Measurements from ENCODE around the gene HES2.
"Not testable (repeated sequence)": the region's sequence is repeated elsewhere in the genome, so short reads cannot be mapped to it uniquely, and the experiment has no call there.

The HES2 gene

DNA sequence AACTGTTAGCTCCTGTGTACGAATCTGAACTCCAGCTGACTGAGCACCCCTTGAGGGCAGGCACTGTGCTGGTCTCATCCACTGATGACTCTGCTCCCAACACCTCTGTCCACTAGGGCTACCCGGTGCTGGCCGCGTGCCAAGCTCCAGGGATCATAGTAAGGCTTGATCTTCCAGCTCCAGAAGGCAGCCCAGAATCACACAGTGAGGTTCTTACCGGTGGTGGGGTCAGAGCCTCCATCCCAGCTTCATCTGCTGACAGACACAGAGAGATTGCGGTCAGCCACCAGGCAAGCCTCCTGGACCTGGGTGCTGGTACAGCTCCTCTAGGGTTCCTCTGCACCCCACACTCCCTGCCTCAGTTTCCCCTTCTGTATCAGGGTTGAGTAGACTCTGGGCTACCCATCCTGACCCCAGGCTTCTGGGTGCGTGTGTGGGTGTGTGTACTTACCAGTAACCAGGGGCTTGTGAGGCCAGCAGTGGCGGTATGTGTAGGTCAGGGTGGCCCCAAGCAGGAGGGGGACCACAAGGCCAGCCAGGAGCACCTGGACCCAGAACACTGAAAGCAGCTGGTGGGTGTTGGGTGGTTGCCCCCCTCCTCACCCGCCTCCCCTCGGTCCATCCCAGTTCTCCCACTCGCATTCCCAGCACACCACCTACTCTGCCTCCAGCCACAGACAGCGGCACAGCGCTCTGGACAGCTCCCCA lies 42.8 kb upstream of the HES2 start:
- H3K4me1 ChIP-seq (ENCODE audit: insufficient read depth, low read length): peaks cover 4% of the 10 kb centered on the region; the same call in 1 of the 2 replicates
- no peak overlapping the region for H3K9ac ChIP-seq (ENCODE audit: low read depth, low read length)
- H3K27me3 ChIP-seq (ENCODE audit: insufficient read depth, low read length): peaks cover 17% of the 10 kb centered on the region; the same call in 1 of the 2 replicates
- H3K27ac ChIP-seq (ENCODE audit: low read length): no peak overlapping the region
- no peak overlapping the region for H3K4me3 ChIP-seq (ENCODE audit: low read length)
- peaks cover 6% of the 10 kb centered on the region; the same call in 1 of the 2 replicates for H3K36me3 ChIP-seq (ENCODE audit: insufficient read depth, low read depth, low read length)
- no peaks in the 10 kb centered on the region for H3K9me3 ChIP-seq (ENCODE audit: insufficient read depth, low read depth, low read length)

DNA sequence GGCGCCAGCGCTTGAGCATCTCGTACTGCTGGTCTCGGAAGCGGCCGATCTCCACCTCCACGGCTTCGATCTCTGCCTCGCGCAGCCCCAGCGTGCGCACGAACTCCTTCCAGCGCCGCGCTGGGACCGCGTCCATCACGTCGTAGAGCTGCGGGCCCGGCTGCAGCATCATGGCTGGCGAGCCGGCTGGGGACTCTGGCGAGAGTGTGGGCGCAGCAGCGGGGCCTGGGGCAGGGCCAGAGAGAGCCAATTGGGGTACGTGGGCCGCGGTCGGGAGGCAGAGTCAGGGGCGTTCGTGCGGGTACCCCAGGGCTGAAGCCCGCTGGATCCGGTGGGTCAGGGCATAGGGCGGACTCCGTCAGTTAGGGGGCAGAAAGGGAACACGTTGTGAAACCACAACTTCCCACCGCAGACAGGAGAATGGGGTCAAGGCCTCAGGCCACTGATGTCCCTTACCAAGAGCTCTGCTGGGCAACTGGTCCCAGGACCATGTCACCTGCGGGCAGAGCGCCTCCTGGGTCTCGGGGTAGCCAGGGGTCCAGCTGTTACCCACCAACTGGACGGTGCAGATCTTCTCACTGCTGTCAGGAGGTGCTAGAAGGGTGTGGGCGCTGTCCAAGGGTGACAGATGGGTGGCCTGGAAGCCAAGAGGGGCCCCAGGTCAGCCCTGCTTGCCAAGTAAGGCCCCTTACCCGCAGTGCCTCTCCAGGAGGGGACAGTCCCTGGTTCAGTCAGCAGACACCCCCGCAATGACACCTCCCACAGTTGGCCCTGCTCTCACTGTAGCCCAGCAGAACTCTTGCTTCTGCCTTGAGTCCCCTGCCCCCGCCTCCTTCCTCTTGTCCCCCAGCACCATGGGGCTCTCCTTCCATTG lies 42.1 kb upstream of the HES2 start:
- H3K9me3 ChIP-seq (ENCODE audit: insufficient read depth, low read depth, low read length): no peaks in the 10 kb centered on the region
- no peak overlapping the region for H3K4me3 ChIP-seq (ENCODE audit: low read length)
- no peak overlapping the region for H3K9ac ChIP-seq (ENCODE audit: low read depth, low read length)
- H3K36me3 ChIP-seq (ENCODE audit: insufficient read depth, low read depth, low read length): peaks cover 6% of the 10 kb centered on the region; the same call in 1 of the 2 replicates
- H3K4me1 ChIP-seq (ENCODE audit: insufficient read depth, low read length): peaks cover 4% of the 10 kb centered on the region; the same call in 1 of the 2 replicates
- H3K27me3 ChIP-seq (ENCODE audit: insufficient read depth, low read length): peaks cover 16% of the 10 kb centered on the region
- no peak overlapping the region for H3K27ac ChIP-seq (ENCODE audit: low read length)

DNA sequence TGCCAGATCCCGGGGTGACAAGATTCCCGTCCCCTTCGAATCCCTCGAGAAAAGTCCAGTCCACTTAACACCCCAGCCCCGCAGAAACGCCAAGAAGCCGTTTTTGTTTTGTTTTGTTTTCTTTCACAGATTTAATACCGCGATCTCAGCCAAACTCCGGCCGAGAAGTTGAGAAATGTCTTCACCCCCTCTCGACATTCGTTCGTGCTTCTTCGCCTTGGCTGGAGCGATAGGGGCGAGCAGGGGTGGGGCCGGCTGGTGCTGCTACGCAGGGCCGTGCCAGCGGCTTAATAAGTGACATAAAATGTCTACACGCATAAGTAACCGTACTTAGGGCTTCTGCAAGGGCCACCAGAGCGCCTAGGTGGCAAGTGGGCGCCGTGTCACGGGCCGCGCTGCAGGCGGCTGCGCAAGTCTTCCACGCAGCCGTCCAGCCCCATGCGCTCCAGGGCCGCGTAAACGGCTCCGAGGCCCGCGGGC lies 41.4 kb upstream of the HES2 start:
- Histone ChIP-seq H3K9me3 (ENCODE audit: insufficient read depth, low read depth, low read length) (no peaks in the 10 kb centered on the region), H3K4me1 (ENCODE audit: insufficient read depth, low read length) (peaks cover 4% of the 10 kb centered on the region; the same call in 1 of the 2 replicates), H3K4me3 (ENCODE audit: low read length) (no peak overlapping the region), H3K9ac (ENCODE audit: low read depth, low read length) (no peak overlapping the region; the same call in 1 of the 2 replicates), H3K36me3 (ENCODE audit: insufficient read depth, low read depth, low read length) (peaks cover 6% of the 10 kb centered on the region; the same call in 1 of the 2 replicates), H3K27ac (ENCODE audit: low read length) (no peak overlapping the region), H3K27me3 (ENCODE audit: insufficient read depth, low read length) (peaks cover 16% of the 10 kb centered on the region)

DNA sequence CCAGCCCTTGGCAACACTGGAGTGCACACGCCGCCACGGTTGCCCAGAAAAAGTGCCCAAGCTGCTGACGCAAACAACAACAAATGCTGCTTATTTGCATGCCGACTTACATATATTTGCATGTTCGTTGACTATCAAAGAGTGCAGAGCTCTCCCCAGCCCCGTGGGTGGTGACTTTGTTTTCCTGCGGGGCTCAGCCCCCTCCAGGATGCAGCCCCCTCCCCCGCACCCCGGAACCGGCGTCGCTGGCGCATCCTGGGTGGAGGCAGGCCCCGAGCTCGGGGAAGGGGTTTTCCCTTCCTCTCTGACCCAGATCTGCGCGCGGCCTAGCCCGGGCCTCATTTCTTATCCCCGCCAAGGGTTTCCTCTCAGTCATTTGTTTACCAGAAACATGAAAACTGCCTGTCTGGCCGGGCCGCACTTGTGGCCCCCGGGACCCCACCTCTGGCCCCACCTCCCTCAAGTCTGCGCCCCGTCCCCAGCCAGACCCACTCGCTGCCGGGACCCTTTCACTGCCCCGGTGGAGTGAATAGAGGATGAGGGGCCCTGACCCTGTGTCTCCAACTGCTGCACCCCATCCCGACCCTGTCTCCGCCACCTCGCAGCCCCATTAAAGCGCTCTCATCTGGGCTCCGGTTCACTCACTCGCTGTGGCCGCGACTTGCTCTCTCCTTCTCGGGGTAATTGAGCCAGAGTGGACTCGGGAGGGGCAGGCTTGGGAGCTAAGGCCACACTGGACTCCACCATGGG lies 40.8 kb upstream of the HES2 start:
- Histone ChIP-seq H3K27ac (ENCODE audit: low read length) (no peak overlapping the region), H3K27me3 (ENCODE audit: insufficient read depth, low read length) (peaks cover 17% of the 10 kb centered on the region), H3K4me3 (ENCODE audit: low read length) (peak overlapping the region; percentile 54; the same call in 1 of the 2 replicates), H3K9me3 (ENCODE audit: insufficient read depth, low read depth, low read length) (no peaks in the 10 kb centered on the region), H3K9ac (ENCODE audit: low read depth, low read length) (no peak overlapping the region; the same call in 1 of the 2 replicates), H3K4me1 (ENCODE audit: insufficient read depth, low read length) (peaks cover 4% of the 10 kb centered on the region; the same call in 1 of the 2 replicates), H3K36me3 (ENCODE audit: insufficient read depth, low read depth, low read length) (peaks cover 6% of the 10 kb centered on the region; the same call in 1 of the 2 replicates)

DNA sequence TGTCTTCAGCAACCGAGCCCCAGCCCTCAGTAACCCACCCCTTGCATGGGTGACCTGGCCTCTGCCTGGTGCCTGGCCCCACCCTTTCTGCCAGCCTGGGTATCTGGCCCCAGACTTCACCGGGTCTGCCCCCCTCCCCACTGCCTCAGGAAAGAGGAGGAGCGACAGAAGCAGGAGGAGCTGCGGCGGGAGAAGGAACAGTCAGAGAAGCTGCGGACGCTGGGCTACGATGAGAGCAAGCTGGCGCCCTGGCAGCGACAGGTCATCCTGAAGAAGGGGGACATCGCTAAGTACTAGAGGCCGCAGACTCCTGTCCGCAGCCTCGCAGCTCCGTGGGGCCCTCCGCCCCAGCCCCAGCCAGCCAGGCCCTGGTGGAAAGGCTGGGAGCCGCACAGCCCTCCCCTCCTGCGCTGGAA lies 40.1 kb upstream of the HES2 start:
- H3K9ac ChIP-seq (ENCODE audit: low read depth, low read length): no peak overlapping the region; the same call in 1 of the 2 replicates

DNA sequence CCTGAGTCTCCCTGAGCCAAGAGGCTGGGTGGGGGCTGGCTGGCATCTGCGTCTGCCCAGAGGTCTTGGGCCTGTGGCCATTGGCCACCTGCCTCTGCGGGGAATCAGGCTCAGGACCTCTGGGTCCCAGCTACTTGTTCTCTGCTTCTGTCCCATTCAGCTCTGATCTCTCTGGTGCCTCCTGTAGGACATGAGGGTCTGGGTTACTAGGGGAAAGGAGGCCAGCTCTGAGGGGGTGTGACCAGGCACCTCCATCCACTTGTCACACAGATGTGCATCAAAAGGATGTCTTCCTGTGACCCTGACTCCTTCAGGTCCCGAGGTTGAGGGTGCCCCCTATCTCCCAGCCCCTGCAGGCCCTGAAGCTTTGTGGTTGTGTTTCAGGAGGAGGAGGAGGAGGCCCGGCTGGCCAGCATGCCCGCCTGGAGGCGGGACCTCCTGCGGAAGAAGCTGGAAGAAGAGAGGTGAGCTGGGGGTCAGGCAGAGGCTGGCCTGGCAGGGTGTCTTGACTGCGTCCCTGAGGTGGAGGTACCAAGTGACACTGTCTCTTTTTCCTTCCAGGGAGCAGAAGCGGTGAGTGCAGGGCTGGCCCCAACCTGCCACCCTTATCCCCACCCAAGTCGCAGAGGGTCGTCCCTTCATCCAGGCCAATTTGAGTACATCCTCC lies 37.2 kb upstream of the HES2 start:
- no peak overlapping the region for H3K9ac ChIP-seq (ENCODE audit: low read depth, low read length)
- H3K27me3 ChIP-seq (ENCODE audit: insufficient read depth, low read length): peaks cover 47% of the 10 kb centered on the region
- H3K27ac ChIP-seq (ENCODE audit: low read length): no peak overlapping the region
- no peak overlapping the region for H3K4me3 ChIP-seq (ENCODE audit: low read length)
- no peaks in the 10 kb centered on the region for H3K9me3 ChIP-seq (ENCODE audit: insufficient read depth, low read depth, low read length)
- H3K4me1 ChIP-seq (ENCODE audit: insufficient read depth, low read length): peaks cover 4% of the 10 kb centered on the region; the same call in 1 of the 2 replicates
- H3K36me3 ChIP-seq (ENCODE audit: insufficient read depth, low read depth, low read length): no peaks in the 10 kb centered on the region

More for the DNA sequence above, 40.1 kb upstream of the HES2 start:
- Histone ChIP-seq H3K36me3 (ENCODE audit: insufficient read depth, low read depth, low read length) (peaks cover 6% of the 10 kb centered on the region; the same call in 1 of the 2 replicates), H3K9me3 (ENCODE audit: insufficient read depth, low read depth, low read length) (no peaks in the 10 kb centered on the region), H3K27ac (ENCODE audit: low read length) (no peak overlapping the region), H3K4me3 (ENCODE audit: low read length) (peak overlapping the region; percentile 54; the same call in 1 of the 2 replicates), H3K27me3 (ENCODE audit: insufficient read depth, low read length) (peaks cover 21% of the 10 kb centered on the region), H3K4me1 (ENCODE audit: insufficient read depth, low read length) (peaks cover 4% of the 10 kb centered on the region; the same call in 1 of the 2 replicates)

DNA sequence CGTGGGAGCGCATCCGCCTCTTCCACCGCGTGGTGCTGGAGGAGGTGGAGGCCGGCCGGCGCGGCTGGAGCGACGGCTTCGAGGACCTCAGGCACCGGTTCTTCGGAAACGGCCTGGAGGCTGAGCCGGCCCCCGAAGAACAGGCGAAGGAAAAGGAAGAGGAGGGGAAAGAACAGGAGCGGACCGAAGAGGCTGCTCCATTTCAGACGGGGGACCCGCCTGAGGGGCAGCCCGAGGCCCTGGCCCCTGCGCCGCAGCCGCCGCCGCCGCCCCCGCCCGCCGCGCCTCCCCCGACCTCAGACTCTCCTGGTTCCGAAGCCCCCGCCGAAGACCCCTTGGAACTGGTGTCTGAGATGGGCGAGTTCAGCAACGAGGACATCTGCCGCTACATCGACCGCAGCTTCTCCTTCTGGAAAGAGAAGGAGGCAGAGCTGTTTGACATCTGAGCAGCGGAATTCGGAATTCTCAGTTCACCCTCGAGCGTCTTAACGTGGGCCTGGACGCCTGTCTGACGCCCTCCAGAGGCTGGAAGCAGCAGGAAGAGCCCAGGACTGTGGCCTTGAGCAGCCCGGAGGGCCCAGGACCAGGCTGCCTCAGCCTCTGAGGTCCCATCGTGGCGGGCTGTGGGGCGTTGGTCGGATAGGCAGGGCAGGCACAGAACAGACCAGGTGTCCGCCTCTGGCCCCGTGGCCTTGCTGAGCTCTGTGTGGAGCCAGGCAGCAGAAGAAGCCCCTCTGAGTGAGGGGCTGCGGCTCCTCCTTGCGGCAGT lies 36.2 kb upstream of the HES2 start:
- H3K4me1 ChIP-seq (ENCODE audit: insufficient read depth, low read length); H3K27ac ChIP-seq (ENCODE audit: low read length); H3K4me3 ChIP-seq (ENCODE audit: low read length); H3K9ac ChIP-seq (ENCODE audit: low read depth, low read length); H3K9me3 ChIP-seq (ENCODE audit: insufficient read depth, low read depth, low read length); H3K36me3 ChIP-seq (ENCODE audit: insufficient read depth, low read depth, low read length): not testable (repeated sequence)
- H3K27me3 ChIP-seq (ENCODE audit: insufficient read depth, low read length): peaks cover 48% of the 10 kb centered on the region

DNA sequence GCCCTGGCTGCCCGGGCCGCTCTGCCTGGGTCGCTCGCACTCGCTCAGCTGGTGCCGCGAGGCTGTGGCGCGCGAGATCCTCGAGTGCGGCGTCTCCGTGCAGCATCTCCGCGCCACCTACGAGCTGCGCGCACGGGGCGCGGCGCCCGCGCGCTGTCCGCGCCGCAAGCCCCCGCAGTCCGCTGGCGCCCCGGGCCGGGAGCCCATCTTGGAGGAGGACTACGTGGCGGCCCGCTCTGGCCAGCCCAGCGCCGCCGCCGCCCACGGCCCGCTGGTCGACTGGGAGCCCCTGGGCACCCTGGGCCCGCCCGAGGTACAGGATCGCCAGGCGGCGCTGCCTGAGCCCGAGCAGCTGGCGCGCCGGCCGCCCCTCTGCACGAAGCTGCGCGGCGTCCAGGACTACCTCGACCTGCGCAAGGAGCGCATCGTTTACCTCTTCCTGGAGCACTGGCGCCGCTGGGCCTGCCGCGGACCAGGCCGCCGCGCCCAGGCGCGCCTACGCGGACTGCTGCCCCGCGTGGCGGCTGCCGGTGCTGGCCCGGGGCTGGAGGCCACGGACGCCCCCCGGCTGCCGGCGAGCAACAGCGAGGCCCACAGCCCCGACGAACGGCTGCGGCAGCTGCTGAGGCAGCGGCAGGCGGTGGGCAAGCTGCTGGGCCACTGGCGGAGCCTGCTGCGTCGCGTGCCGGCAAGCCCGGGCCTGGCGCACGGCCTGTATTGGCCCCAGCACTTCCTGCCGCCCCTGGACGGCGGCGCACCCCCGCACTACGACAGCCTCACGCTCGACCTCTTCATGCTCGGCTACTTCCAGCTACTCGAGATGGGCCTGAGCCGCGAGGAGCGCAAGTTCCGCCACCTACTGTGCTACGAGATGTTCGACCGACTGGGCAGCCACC lies 35.4 kb upstream of the HES2 start:
- Histone ChIP-seq H3K4me3 (ENCODE audit: low read length) (no peak overlapping the region; the same call in 1 of the 2 replicates), H3K9ac (ENCODE audit: low read depth, low read length) (no peak overlapping the region), H3K9me3 (ENCODE audit: insufficient read depth, low read depth, low read length) (no peaks in the 10 kb centered on the region), H3K36me3 (ENCODE audit: insufficient read depth, low read depth, low read length) (no peaks in the 10 kb centered on the region), H3K27me3 (ENCODE audit: insufficient read depth, low read length) (peaks cover 54% of the 10 kb centered on the region), H3K4me1 (ENCODE audit: insufficient read depth, low read length) (no peaks in the 10 kb centered on the region), H3K27ac (ENCODE audit: low read length) (no peak overlapping the region)

DNA sequence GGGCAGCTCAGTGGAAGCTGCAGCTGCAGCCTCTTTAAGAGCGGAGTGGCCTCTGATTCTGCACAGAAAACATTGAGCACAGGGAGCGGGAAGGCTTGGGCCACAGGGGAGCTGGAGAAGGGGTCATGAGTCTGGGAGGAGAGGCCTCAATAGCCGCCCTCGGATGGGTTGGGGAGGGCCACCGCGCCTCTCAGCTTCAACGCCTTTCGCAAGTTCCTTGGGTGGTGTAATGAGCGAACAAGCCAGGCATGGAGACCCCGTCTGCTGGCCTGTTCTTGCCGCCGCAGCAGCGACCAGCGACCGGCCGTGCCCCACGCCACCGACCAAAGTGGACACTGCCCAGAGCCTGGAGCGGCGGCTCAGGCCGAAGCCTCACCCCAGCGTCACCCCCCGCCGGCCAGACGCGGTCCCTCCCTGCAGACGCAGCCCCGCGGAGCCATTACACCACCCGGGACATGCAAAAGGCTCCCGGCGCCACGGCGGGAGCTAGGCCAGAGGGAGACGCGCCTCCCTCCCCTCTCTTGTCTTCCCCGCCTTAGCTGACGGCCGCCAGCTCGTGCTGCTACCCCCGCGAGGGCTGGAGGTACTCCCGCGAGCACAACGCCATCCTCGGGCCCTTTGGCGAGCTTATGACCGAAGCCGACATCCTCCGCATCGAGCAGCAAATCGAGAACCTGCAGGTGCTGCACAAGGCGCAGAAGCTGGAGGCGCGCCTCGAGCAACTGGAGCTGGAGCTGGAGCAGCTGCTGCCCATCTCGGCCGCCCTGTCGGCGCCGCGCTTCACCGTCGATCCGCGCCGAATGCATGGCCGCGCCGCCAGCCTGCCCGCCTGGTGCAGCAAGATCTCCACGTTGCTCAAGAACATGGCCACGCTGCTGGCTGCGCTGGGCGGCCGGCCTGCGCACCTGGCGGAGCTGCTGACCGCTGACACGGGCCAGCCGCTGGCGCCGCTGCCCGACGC lies 34.5 kb upstream of the HES2 start:
- not testable (repeated sequence) for H3K36me3 ChIP-seq (ENCODE audit: insufficient read depth, low read depth, low read length); H3K4me3 ChIP-seq (ENCODE audit: low read length); H3K27ac ChIP-seq (ENCODE audit: low read length); H3K4me1 ChIP-seq (ENCODE audit: insufficient read depth, low read length); H3K9ac ChIP-seq (ENCODE audit: low read depth, low read length); H3K9me3 ChIP-seq (ENCODE audit: insufficient read depth, low read depth, low read length)
- peaks cover 63% of the 10 kb centered on the region for H3K27me3 ChIP-seq (ENCODE audit: insufficient read depth, low read length)
